Caco-2 (cell line): ENCODE data around the gene ABCC9. TPM values are rescaled to one million over a fixed set of nuclear protein-coding genes. Genes with fewer than 3 reads are reported as not detected.

Source experiments
- BruUV-seq: library from RNA; stranded (reverse); fragments of 400-500 nt; replicated peaks from 2 replicates; lab custom pipeline; 2021; lab: Mats Ljungman, UMichigan
- CTCF ChIA-PET: fragments of 300-600 bp; sonication (Branson Sonifier 250); formaldehyde crosslinking; loops from one replicate; lab custom pipeline; 2022; ENCODE audit warnings: antibody characterized with exemption; lab: Charles Lee
- POLR2A ChIA-PET: fragments of 300-600 bp; sonication (Branson Sonifier 250); formaldehyde crosslinking; loops from one replicate; lab custom pipeline; 2022; ENCODE audit warnings: antibody characterized with exemption; lab: Charles Lee
- DNase-seq, 2 experiments: peaks; one replicate each; pipeline versions ENCODE4 v3.0.0 to v3.0.0-alpha.2; 2020 to 2022
- H3K27me3 ChIP-seq: replicated peaks from 2 replicates; pipeline ENCODE4 v1.6.0; 2011; ENCODE audit warnings: low read length; ENCODE audit not compliant: control insufficient read depth, insufficient read depth
- H3K36me3 ChIP-seq: 2 replicates; pipeline ENCODE4 v1.5.1; 2011; ENCODE audit warnings: low read length; ENCODE audit not compliant: control insufficient read depth, insufficient read depth
- H3K4me1 ChIP-seq: fragments of 250-450 bp; sonication (Bioruptor Pico); 2 replicates; pipeline ENCODE4 v1.5.1; 2020; ENCODE audit warnings: mild to moderate bottlenecking
- H3K4me3 ChIP-seq: 2 replicates; pipeline ENCODE4 v1.5.1; 2011; ENCODE audit warnings: low read depth, mild to moderate bottlenecking, control low read depth, low read length
- H3K9me3 ChIP-seq: fragments of 250-450 bp; sonication (Bioruptor Pico); 2 replicates; pipeline ENCODE4 v1.5.1; 2020; ENCODE audit warnings: mild to moderate bottlenecking, moderate library complexity
- H3K27ac Mint-ChIP-seq: one replicate; pipeline ENCODE4 v1.8.0; 2022; ENCODE audit warnings: mixed read lengths; ENCODE audit not compliant: unreplicated experiment
- H3K27me3 Mint-ChIP-seq: one replicate; pipeline ENCODE4 v1.8.0; 2022; ENCODE audit warnings: mixed read lengths; ENCODE audit not compliant: insufficient read depth, unreplicated experiment
- H3K36me3 Mint-ChIP-seq: one replicate; pipeline ENCODE4 v1.8.0; 2022; ENCODE audit warnings: mild to moderate bottlenecking, mixed read lengths; ENCODE audit not compliant: insufficient read depth, unreplicated experiment
- H3K4me1 Mint-ChIP-seq: one replicate; pipeline ENCODE4 v1.8.0; 2022; ENCODE audit warnings: low read depth, mixed read lengths; ENCODE audit not compliant: unreplicated experiment
- H3K4me3 Mint-ChIP-seq: one replicate; pipeline ENCODE4 v1.8.0; 2022; ENCODE audit warnings: mild to moderate bottlenecking, moderate library complexity, mixed read lengths; ENCODE audit not compliant: unreplicated experiment
- H3K9me3 Mint-ChIP-seq: one replicate; pipeline ENCODE4 v1.8.0; 2022; ENCODE audit warnings: mixed read lengths; ENCODE audit not compliant: unreplicated experiment
- intact Hi-C: fragments of 100-400 bp; cut with micrococcal nuclease; formaldehyde crosslinking; loops from one replicate; pipeline ENCODE4 v1.10.0; 2022; ENCODE audit not compliant: unreplicated experiment
- total RNA-seq: library from RNA; stranded (reverse); gene quantifications from 2 replicates; pipeline ENCODE4 v1.2.3, GENCODE V29; 2022
- TF ChIP-seq, protein P1 (sequence below), 2 experiments: fragments of 200-600 bp in 1 of 2; IDR thresholded peaks; 1 replicate in 1 of 2; 2 replicates in 1 of 2; pipeline versions ENCODE4 v1.5.1 to v1.8.0; 2011 to 2022; ENCODE audit warnings: antibody characterized with exemption in 1 of 2, control low read depth in 1 of 2, inconsistent platforms in 1 of 2, low read depth in 1 of 2, low read length in 1 of 2, mild to moderate bottlenecking in 1 of 2, moderate library complexity in 1 of 2; ENCODE audit not compliant: insufficient read depth in 1 of 2, severe bottlenecking in 1 of 2, unreplicated experiment in 1 of 2

The ABCC9 gene
- total RNA-seq, 1 experiment from 2014 or later, result 130 TPM

DNA sequence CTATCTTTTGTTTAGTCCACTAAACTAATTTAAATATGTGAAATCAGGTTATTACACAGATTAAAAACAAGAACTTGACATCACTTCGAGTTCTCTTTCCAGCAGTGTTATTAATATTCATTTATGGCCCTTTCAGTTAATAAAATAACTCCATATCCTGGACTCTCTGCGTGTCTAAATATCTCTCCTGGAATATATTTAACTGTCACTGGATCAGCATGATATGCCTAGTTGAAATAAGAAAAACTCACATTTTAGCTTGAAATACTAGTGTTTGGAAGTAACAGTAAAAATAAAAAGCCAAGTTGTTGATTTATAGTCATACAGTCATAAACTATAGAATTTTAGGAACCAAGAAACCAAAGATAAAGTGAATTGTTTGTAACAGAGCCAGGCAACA, 45.6 kb downstream of the ABCC9 start:
- Histone ChIP-seq H3K36me3 (peaks cover 1% of the 10 kb centered on the region; the same call in 1 of the 2 replicates), H3K9me3 (no peaks in the 10 kb centered on the region), H3K4me1 (no peaks in the 10 kb centered on the region), H3K4me3 (no peak overlapping the region), H3K27me3 (no peaks in the 10 kb centered on the region)
- Mint-ChIP-seq H3K27ac (no peak overlapping the region), H3K9me3 (peaks cover 6% of the 10 kb centered on the region), H3K4me3 (no peak overlapping the region), H3K36me3 (peaks cover 56% of the 10 kb centered on the region), H3K4me1 (no peaks in the 10 kb centered on the region), H3K27me3 (no peaks in the 10 kb centered on the region)
- POLR2A ChIA-PET, result no interaction called here
- no peak for DNase-seq
- no TSS peak for BruUV-seq
- TF ChIP-seq, protein P1, sequence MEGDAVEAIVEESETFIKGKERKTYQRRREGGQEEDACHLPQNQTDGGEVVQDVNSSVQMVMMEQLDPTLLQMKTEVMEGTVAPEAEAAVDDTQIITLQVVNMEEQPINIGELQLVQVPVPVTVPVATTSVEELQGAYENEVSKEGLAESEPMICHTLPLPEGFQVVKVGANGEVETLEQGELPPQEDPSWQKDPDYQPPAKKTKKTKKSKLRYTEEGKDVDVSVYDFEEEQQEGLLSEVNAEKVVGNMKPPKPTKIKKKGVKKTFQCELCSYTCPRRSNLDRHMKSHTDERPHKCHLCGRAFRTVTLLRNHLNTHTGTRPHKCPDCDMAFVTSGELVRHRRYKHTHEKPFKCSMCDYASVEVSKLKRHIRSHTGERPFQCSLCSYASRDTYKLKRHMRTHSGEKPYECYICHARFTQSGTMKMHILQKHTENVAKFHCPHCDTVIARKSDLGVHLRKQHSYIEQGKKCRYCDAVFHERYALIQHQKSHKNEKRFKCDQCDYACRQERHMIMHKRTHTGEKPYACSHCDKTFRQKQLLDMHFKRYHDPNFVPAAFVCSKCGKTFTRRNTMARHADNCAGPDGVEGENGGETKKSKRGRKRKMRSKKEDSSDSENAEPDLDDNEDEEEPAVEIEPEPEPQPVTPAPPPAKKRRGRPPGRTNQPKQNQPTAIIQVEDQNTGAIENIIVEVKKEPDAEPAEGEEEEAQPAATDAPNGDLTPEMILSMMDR (IDR thresholded peaks at IDR 0.05; ENCODE audit: insufficient read depth in 1 of 2, low read depth in 1 of 2, low read length in 1 of 2, severe bottlenecking in 1 of 2, unreplicated experiment in 1 of 2), result no peak
- intact Hi-C loops, result no loop called here
- CTCF ChIA-PET, result no interaction called here

DNA sequence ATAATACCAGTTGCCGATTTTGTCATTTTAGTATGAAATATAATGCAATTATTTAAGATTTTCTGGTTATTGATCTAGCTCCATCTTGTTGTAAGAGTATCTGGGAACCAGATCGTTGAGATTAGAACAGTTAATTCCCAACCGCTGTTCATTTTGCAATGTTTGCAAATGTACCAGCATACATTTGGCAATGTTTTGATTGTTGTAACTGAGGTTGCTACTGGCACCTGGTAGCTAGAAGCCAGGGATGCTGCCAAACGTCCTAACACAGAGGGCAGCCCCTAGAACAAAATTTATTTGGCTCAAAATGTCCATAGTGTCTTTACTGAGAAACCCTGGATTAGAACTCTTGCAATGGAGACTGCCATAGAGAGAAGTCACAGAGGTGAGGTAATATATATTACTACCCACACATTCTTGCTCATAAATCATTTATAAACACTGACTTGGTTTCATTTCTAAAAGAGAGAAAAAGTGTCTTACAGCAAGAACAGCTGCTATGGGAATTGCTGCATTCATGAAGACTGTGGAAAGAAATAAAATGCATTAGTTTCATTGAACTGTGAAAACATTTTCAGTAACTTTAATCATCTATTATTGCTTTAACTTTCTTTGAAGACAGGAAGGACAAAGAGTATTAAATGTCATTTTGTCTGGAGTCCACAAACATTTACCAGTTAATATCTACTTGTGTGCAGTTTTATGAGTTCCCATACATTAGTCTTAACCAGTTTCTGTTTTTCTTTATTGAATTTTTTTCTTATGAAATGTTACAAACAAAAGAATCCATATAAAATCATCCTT, 46.2 kb downstream of the ABCC9 start:
- CTCF ChIA-PET, result no interaction called here
- Mint-ChIP-seq H3K27me3 (no peaks in the 10 kb centered on the region), H3K27ac (no peak overlapping the region), H3K9me3 (no peaks in the 10 kb centered on the region), H3K4me1 (no peaks in the 10 kb centered on the region), H3K36me3 (peaks cover 56% of the 10 kb centered on the region), H3K4me3 (no peak overlapping the region)
- no TSS peak for BruUV-seq
- TF ChIP-seq, protein P1 (IDR thresholded peaks at IDR 0.05; ENCODE audit: insufficient read depth in 1 of 2, low read depth in 1 of 2, low read length in 1 of 2, severe bottlenecking in 1 of 2, unreplicated experiment in 1 of 2), result no peak
- no peaks in the 10 kb centered on the region for H3K9me3 ChIP-seq
- POLR2A ChIA-PET, result no interaction called here
- no peaks in the 10 kb centered on the region for H3K4me1 ChIP-seq
- H3K27me3 ChIP-seq, result no peaks in the 10 kb centered on the region
- intact Hi-C loops, result loop anchor here (5.0 kb wide), 1 partner anchor 123 kb away; the partner anchor contains the start of gene KCNJ8
- no peak for DNase-seq
- H3K36me3 ChIP-seq, result peaks cover 1% of the 10 kb centered on the region; the same call in 1 of the 2 replicates
- H3K4me3 ChIP-seq, result no peak overlapping the region

DNA sequence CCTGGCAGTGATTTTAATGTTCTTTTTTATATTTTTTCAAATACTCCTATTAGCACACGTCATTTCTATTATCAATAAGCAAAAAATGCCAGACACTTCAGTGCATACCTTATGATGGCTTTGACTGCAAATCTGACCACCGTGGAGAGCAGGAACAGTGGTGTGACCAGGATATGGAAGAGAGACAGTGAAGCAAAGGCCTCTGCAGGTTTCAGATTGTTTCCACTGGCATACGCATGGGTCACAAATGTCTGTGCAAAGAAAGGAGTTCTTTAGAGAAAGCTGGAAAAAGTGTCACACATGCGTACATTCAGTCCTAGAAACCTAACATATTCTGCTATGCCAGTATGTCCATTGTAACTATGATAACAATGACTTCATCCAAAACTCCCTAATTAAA, 47.3 kb downstream of the ABCC9 start:
- Histone ChIP-seq H3K4me1 (no peaks in the 10 kb centered on the region), H3K36me3 (no peaks in the 10 kb centered on the region), H3K27me3 (no peaks in the 10 kb centered on the region), H3K4me3 (no peak overlapping the region), H3K9me3 (no peaks in the 10 kb centered on the region)
- BruUV-seq, result no TSS peak
- CTCF ChIA-PET, result no interaction called here
- no peaks in the 10 kb centered on the region for H3K4me1 Mint-ChIP-seq
- TF ChIP-seq, protein P1 (IDR thresholded peaks at IDR 0.05; ENCODE audit: insufficient read depth in 1 of 2, low read depth in 1 of 2, low read length in 1 of 2, severe bottlenecking in 1 of 2, unreplicated experiment in 1 of 2), result no peak
- peaks cover 49% of the 10 kb centered on the region for H3K36me3 Mint-ChIP-seq
- POLR2A ChIA-PET, result no interaction called here
- intact Hi-C loops, result loop anchor here (5.0 kb wide), 1 partner anchor 122 kb away; the partner anchor contains the start of gene KCNJ8
- H3K4me3 Mint-ChIP-seq, result no peak overlapping the region
- H3K27ac Mint-ChIP-seq, result no peak overlapping the region
- H3K9me3 Mint-ChIP-seq, result no peaks in the 10 kb centered on the region
- H3K27me3 Mint-ChIP-seq, result no peaks in the 10 kb centered on the region
- DNase-seq, result no peak
